Myocyte (in vitro differentiated cells): ENCODE results near the gene FAM181A. TPM values are rescaled to one million over a fixed set of nuclear protein-coding genes. Genes with fewer than 3 reads are reported as not detected.

Source experiments
- DNase-seq: peaks from one replicate; pipeline ENCODE4 v3.0.0-alpha.2; 2012; ENCODE audit warnings: low read depth
- microRNA-seq: library from miRNA; unstranded; fragments of <30 nt; microRNA quantifications from one replicate; pipeline ENCODE4, GENCODE V29; 2016
- total RNA-seq: library from RNA; depleted of rRNA; stranded (reverse); fragments of >200 nt; gene quantifications from 2 replicates; pipeline ENCODE4 v1.2.3, GENCODE V29; 2014

The FAM181A gene
- total RNA-seq, 1 donor from 2014 or later: not detected

- no peak for DNase-seq
Observed at GRCh38 chr14:93977171-93977570, 50.0 kb downstream of the FAM181A start.

DNA sequence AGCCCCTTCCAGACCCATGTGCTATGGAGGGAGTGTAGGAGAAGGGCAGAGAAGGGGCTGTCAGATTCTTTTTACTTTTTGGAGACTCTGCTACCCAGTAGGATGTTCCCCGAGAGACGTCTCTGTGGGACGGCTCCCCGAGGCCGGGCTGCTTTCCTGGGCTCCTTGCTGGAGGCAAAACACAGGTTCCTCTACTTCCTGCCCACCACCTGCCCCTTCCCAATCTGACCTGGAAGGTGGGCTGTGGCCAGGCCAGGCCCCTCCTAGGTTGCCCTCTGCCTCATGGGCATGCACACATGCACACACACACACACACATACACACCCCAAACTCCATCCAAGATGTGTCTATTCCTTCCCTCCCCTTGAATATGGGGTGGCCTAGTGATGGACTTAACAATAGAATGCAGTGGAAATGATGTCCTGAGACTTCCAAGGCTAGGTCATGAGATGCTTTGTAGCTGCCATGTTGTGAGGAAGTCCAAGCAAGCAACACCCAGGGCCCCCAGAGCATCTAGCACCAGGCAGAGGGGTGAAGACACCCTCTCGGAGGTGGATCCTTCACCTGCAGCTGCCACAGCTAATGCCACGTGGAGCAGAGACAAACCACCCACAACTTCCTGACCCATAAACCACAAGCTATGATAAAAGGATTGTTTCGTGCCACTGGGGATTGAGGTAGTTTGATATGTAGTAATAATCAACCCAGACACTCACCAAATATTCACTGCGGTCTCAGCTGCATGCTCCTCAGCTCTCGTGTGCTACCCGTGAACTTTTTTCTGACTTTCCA, 50.8 kb downstream of the FAM181A start:
- peak; percentile 51 for DNase-seq

DNA sequence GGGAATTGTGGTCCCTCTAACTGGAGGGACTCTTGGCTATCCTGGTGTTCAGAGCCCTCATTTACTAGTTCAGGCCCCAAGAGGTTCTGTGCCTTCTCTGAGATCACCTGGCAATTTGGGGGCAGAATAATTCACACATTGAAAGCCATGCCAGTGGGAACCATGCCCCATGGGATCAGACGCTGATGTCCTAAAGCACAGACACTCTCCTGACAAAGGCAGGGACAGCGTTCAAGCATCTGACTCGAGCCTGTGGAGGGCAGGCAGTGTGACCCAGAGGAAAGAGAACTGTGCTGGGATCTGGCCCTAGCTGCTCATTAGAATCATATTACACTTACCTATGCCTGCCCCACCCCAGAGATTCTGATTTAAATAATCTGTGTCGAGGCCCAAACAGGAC, 51.6 kb downstream of the FAM181A start:
- no peak for DNase-seq

Small RNA genes within 50 kb of the gene (microRNA-seq; reads per million reads assigned to microRNA genes)
- not detected for gene MIR4506

Other genes with a start within 250 kb of the FAM181A start
- gene PRIMA1, start 138.9 kb upstream of the FAM181A start, total RNA-seq: not detected in 2 replicates
- 0.73 and 8.9 TPM in 2 replicates for gene ASB2, start 49.2 kb downstream of the FAM181A start, total RNA-seq
- gene CCDC197, start 70.0 kb downstream of the FAM181A start, total RNA-seq: not detected in 2 replicates
- 0.48 and 1.1 TPM in 2 replicates for gene OTUB2, start 99.0 kb downstream of the FAM181A start, total RNA-seq
- 156 and 161 TPM in 2 replicates for gene DDX24, start 153.9 kb downstream of the FAM181A start, total RNA-seq
- gene IFI27L1, start 154.0 kb downstream of the FAM181A start, total RNA-seq: 5.6 and 10.3 TPM in 2 replicates
- 2.5 and 5.8 TPM in 2 replicates for gene IFI27, start 183.4 kb downstream of the FAM181A start, total RNA-seq
- 34.8 and 42.6 TPM in 2 replicates for gene IFI27L2, start 202.3 kb downstream of the FAM181A start, total RNA-seq
- 0.75 and 1.2 TPM in 2 replicates for gene PPP4R4, start 247.0 kb downstream of the FAM181A start, total RNA-seq